Spleen (tissue), 11 donors: ENCODE results near the gene TMC7. TPM values are rescaled to one million over a fixed set of nuclear protein-coding genes. Genes with fewer than 3 reads are reported as not detected.
"Not testable (repeated sequence)": the region's sequence is repeated elsewhere in the genome, so short reads cannot be mapped to it uniquely, and the experiment has no call there.

ENCODE experiments used
- DNase-seq: peaks from one replicate; pipeline ENCODE4 v3.0.0-alpha.2; 2020
- H3K27ac ChIP-seq, 8 donors: fragments of 200-600 bp; sonication (generic) in 7 of 8; 1 replicate in 4 of 8; 2 replicates in 4 of 8; pipeline versions ENCODE4 v1.5.0 to v1.8.0; 2016 to 2021; ENCODE audit warnings: inconsistent platforms in 4 of 8, mild to moderate bottlenecking in 4 of 8, moderate library complexity in 1 of 8
- H3K27me3 ChIP-seq, 7 donors: fragments of 200-600 bp; sonication (generic) in 6 of 7; replicated peaks in 1 of 7; 1 replicate in 4 of 7; 2 replicates in 3 of 7; pipeline versions ENCODE4 v1.5.0 to v1.8.0; 2016 to 2021; ENCODE audit warnings: inconsistent platforms in 3 of 7, mild to moderate bottlenecking in 1 of 7
- H3K36me3 ChIP-seq, 6 donors: fragments of 200-600 bp; sonication (generic) in 5 of 6; 1 replicate in 4 of 6; 2 replicates in 2 of 6; pipeline versions ENCODE4 v1.5.0 to v1.8.0; 2016 to 2021; ENCODE audit warnings: inconsistent platforms in 2 of 6
- H3K4me1 ChIP-seq, 6 donors: fragments of 200-600 bp; sonication (generic) in 5 of 6; 1 replicate in 3 of 6; 2 replicates in 3 of 6; pipeline versions ENCODE4 v1.5.0 to v1.8.0; 2016 to 2021; ENCODE audit warnings: inconsistent platforms in 3 of 6
- H3K4me3 ChIP-seq, 8 donors: fragments of 200-600 bp; sonication (generic) in 7 of 8; 1 replicate in 4 of 8; 2 replicates in 4 of 8; pipeline versions ENCODE4 v1.5.0 to v1.8.0; 2016 to 2021; ENCODE audit warnings: inconsistent platforms in 4 of 8, mild to moderate bottlenecking in 4 of 8, moderate library complexity in 2 of 8
- H3K9me3 ChIP-seq, 8 donors: fragments of 200-600 bp; sonication (generic) in 7 of 8; 1 replicate in 4 of 8; 2 replicates in 4 of 8; pipeline versions ENCODE4 v1.5.0 to v1.8.0; 2016 to 2021; ENCODE audit warnings: inconsistent platforms in 4 of 8
- POLR2A ChIP-seq, 3 donors: fragments of 450-650 bp; IDR thresholded peaks; one replicate each; pipeline ENCODE4 v1.5.1; 2017; ENCODE audit warnings: antibody characterized with exemption in 3 of 3, mild to moderate bottlenecking in 1 of 3
- POLR2AphosphoS5 ChIP-seq, 3 donors: sonication (generic); formaldehyde crosslinking; IDR thresholded peaks; one replicate each; pipeline ENCODE4 v1.5.1; 2017; ENCODE audit warnings: antibody characterized with exemption in 3 of 3
- WGBS, 5 donors: extraction: QIAGEN DNeasy Blood & Tissue Kit in 3 of 5; methylation state at CpG; one replicate each; pipeline versions ENCODE4 v1.1.5 to v1.1.7; 2013 to 2018; 5-methylcytosine and 5-hydroxymethylcytosine counted together
- intact Hi-C: fragments of 100-400 bp; cut with DNase I; formaldehyde crosslinking; loops from one replicate; pipeline ENCODE4 v1.15.0; 2023; ENCODE audit warnings: low total_unique reads
- polyA plus RNA-seq, 3 donors: library from polyadenylated mRNA; stranded (reverse); fragments of 200-250 nt; gene quantifications; one replicate each; pipeline ENCODE4 v1.2.1, GENCODE V29; 2013
- total RNA-seq, 7 donors: library from RNA; depleted of rRNA in 3 of 7; stranded (reverse); fragments of >200 nt in 3 of 7; fragmentation: NEBNext Ultra II Directional in 4 of 7; extraction: Animal tissue kit (Norgen Biotek cat#: 25700) in 4 of 7; gene quantifications; one replicate each; pipeline versions ENCODE4 v1.1.0 to v1.2.1, GENCODE V29; 2016 to 2021
- TF ChIP-seq, protein P1 (sequence below), 11 experiments: fragments of 200-600 bp in 7 of 11; fragments of 450-650 bp in 4 of 11; sonication (generic) in 4 of 11; IDR thresholded peaks in 8 of 11; conservative IDR thresholded peaks in 3 of 11; 1 replicate in 7 of 11; 2 replicates in 4 of 11; pipeline versions ENCODE4 v1.4.0 to v1.8.0; 2016 to 2021; ENCODE audit warnings: antibody characterized with exemption in 11 of 11, inconsistent platforms in 4 of 11, mild to moderate bottlenecking in 1 of 11
- donor health status: healthy with polysubstance abuse.
- donor health status: DM: no; HTN: no; CAD: no; lungs with moderate emphysema.
- donor health status: DM: no; HTN: no; CAD: no.
- donor health status: Bipolar disorder and iron deficiency.
- donor health status: healthy.
- donor health status: DM: no; HTN: no; CAD: no.
- donor health status: DM: yes; HTN: yes; CAD: no.

The TMC7 gene
- total and polyA plus RNA-seq, 10 donors = 0.15 to 0.60 (median 0.37) TPM

DNA sequence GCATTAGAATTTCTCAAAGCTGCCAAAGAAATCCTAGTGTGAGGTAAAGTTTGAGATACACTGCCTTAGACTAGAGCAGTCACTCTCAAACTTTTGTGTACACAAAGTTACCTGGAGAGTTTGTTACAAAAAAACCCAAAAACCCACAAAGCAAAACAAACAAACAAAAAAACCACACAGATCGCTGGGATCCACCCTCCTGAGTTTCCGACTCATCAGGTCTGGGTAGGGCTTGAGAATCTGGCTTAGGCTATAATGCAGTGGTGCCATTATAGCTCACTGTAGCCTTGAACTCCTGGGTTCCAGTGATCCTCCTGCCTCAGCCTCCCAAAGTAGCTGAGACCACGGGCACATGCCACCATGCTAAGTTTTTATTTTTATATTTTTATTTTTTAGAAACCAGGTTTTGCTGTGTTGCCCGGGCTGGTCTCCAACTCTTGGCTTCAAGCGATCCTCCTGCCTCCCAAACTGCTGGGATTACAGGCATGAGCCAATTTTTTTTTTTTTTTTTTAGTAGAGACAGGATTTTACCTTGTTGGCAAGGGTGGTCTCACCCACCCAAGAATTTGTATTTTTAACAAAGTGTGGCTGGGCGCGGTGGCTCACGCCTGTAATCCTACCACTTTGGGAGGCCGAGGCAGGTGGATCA lies 35.2 kb upstream of the TMC7 start:
- no peak overlapping the region for H3K27ac ChIP-seq
- H3K4me1 ChIP-seq = peaks cover 0 to 14% (median 8%) of the 10 kb centered on the region in 6 donors
- intact Hi-C loops = no loop called here
- H3K36me3 ChIP-seq = no peaks in the 10 kb centered on the region
- TF ChIP-seq POLR2AphosphoS5 (IDR thresholded peaks at IDR 0.05) = no peak
- TF ChIP-seq, protein P1, sequence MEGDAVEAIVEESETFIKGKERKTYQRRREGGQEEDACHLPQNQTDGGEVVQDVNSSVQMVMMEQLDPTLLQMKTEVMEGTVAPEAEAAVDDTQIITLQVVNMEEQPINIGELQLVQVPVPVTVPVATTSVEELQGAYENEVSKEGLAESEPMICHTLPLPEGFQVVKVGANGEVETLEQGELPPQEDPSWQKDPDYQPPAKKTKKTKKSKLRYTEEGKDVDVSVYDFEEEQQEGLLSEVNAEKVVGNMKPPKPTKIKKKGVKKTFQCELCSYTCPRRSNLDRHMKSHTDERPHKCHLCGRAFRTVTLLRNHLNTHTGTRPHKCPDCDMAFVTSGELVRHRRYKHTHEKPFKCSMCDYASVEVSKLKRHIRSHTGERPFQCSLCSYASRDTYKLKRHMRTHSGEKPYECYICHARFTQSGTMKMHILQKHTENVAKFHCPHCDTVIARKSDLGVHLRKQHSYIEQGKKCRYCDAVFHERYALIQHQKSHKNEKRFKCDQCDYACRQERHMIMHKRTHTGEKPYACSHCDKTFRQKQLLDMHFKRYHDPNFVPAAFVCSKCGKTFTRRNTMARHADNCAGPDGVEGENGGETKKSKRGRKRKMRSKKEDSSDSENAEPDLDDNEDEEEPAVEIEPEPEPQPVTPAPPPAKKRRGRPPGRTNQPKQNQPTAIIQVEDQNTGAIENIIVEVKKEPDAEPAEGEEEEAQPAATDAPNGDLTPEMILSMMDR (IDR thresholded peaks at IDR 0.05 in 8 of 11, conservative IDR thresholded peaks at IDR 0.05 in 3 of 11) = no peak
- no peak for TF ChIP-seq POLR2A (IDR thresholded peaks at IDR 0.05)
- H3K9me3 ChIP-seq = no peaks in the 10 kb centered on the region
- no peak for DNase-seq
- no peaks in the 10 kb centered on the region for H3K27me3 ChIP-seq
- H3K4me3 ChIP-seq = no peak overlapping the region
- WGBS, 5 donors = 91 to 96% (median 94%) methylated on average over 9 of the region's 9 CpGs

GRCh38 chr16:18950469-18951185 lies 33.1 kb upstream of the TMC7 start:
- H3K27me3 ChIP-seq = no peaks in the 10 kb centered on the region
- TF ChIP-seq POLR2AphosphoS5 (IDR thresholded peaks at IDR 0.05) (no peak), POLR2A (IDR thresholded peaks at IDR 0.05) (no peak)
- TF ChIP-seq, protein P1 (IDR thresholded peaks at IDR 0.05 in 8 of 11, conservative IDR thresholded peaks at IDR 0.05 in 3 of 11) = no peak
- H3K27ac ChIP-seq = no peak overlapping the region
- 87 to 95% (median 88%) methylated on average over 11 of the region's 11 CpGs for WGBS, 5 donors
- DNase-seq = no peak
- H3K4me1 ChIP-seq = peaks cover 0 to 13% (median 8%) of the 10 kb centered on the region in 6 donors
- H3K36me3 ChIP-seq = no peaks in the 10 kb centered on the region
- H3K4me3 ChIP-seq = no peak overlapping the region
- no peaks in the 10 kb centered on the region for H3K9me3 ChIP-seq
- intact Hi-C loops = no loop called here

GRCh38 chr16:18953547-18953946 lies 30.2 kb upstream of the TMC7 start:
- no peaks in the 10 kb centered on the region for H3K9me3 ChIP-seq
- H3K27me3 ChIP-seq = no peaks in the 10 kb centered on the region
- intact Hi-C loops = no loop called here
- H3K4me1 ChIP-seq = no peaks in the 10 kb centered on the region
- H3K36me3 ChIP-seq = no peaks in the 10 kb centered on the region
- H3K4me3 ChIP-seq = no peak overlapping the region
- TF ChIP-seq, protein P1 (IDR thresholded peaks at IDR 0.05 in 8 of 11, conservative IDR thresholded peaks at IDR 0.05 in 3 of 11) = no peak
- TF ChIP-seq POLR2AphosphoS5 (IDR thresholded peaks at IDR 0.05) (no peak), POLR2A (IDR thresholded peaks at IDR 0.05) (no peak)
- H3K27ac ChIP-seq = no peak overlapping the region
- DNase-seq = no peak

- intact Hi-C loops = not testable (repeated sequence)
Measured at GRCh38 chr16:18955874-18956580, 27.7 kb upstream of the TMC7 start.

DNA sequence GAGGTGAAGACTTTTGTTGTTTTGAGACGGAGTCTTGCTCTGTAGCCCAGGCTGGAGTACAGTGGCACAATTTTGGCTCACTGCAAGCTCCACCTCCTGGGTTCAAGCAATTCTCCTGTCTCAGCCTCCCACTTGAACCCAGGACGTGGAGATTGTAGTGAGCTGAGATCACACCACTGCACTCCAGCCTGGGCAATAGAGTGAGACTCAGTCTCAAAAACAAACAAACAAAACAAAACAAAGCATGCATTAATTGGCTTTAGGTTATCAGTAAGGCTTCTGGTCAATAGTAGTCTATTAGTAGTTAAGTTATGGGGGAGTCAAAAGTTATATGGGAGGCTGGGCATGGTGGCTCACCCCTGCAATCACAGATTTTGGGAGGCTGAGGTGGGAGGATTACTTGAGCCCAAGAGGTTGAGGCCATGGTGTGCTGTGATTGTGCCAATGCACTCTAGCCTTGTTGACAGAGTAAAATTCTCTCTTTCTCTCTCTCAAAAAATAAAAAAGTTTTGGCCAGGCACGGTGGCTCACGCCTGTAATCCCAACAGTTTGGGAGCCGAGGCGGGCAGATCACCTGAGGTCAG lies 27.0 kb upstream of the TMC7 start:
- H3K27ac ChIP-seq, H3K27me3 ChIP-seq, intact Hi-C loops, DNase-seq, H3K36me3 ChIP-seq, H3K4me1 ChIP-seq, H3K9me3 ChIP-seq: not testable (repeated sequence)
- peak overlapping the region in 3 of 8 donors; percentile 16 to 44 (median 37) for H3K4me3 ChIP-seq
- WGBS, 5 donors = 70 to 85% (median 83%) methylated on average over 5 to 6 of the region's 6 CpGs

More at GRCh38 chr16:18955874-18956580, 27.7 kb upstream of the TMC7 start:
- H3K4me1 ChIP-seq, H3K27me3 ChIP-seq, H3K27ac ChIP-seq, DNase-seq, H3K9me3 ChIP-seq, H3K36me3 ChIP-seq: not testable (repeated sequence)
- peak overlapping the region in 3 of 8 donors; percentile 16 to 44 (median 37) for H3K4me3 ChIP-seq
- 25 to 64% (median 34%) methylated on average over 15 to 21 of the region's 21 CpGs for WGBS, 5 donors
